ENCODE measurements around the gene ERP29.

- TF ChIP-seq CTCF (IDR thresholded peaks at IDR 0.05; ENCODE audit: insufficient read depth, low read depth, low read length) (no peak), EZH2 (IDR thresholded peaks at IDR 0.05; ENCODE audit: insufficient read depth, low read length) (no peak)
Observed at GRCh38 chr12:112029301-112029700, 16.1 kb downstream of the ERP29 start.

All from astrocyte (in vitro differentiated cells and primary cell).